KOPT-K1 (cell line): Measurements from ENCODE around the gene DTX3.

Source experiments
- H3K27ac ChIP-seq: fragments of 200-600 bp; sonication (generic); 2 replicates; pipeline ENCODE4 v1.5.1; 2016; ENCODE audit warnings: antibody characterized with exemption, mild to moderate bottlenecking, low read depth, low read length; ENCODE audit not compliant: poor library complexity, severe bottlenecking
- H3K36me3 ChIP-seq: fragments of 200-600 bp; sonication (generic); 2 replicates; pipeline ENCODE4 v1.5.1; 2017; ENCODE audit warnings: antibody characterized with exemption, mild to moderate bottlenecking, low read length, moderate library complexity; ENCODE audit not compliant: insufficient read depth
- H3K9me3 ChIP-seq: fragments of 200-600 bp; sonication (generic); 2 replicates; pipeline ENCODE4 v1.5.1; 2017; ENCODE audit warnings: antibody characterized with exemption, low read length, mild to moderate bottlenecking; ENCODE audit not compliant: insufficient read depth, poor library complexity, severe bottlenecking

Gene DTX3

DNA sequence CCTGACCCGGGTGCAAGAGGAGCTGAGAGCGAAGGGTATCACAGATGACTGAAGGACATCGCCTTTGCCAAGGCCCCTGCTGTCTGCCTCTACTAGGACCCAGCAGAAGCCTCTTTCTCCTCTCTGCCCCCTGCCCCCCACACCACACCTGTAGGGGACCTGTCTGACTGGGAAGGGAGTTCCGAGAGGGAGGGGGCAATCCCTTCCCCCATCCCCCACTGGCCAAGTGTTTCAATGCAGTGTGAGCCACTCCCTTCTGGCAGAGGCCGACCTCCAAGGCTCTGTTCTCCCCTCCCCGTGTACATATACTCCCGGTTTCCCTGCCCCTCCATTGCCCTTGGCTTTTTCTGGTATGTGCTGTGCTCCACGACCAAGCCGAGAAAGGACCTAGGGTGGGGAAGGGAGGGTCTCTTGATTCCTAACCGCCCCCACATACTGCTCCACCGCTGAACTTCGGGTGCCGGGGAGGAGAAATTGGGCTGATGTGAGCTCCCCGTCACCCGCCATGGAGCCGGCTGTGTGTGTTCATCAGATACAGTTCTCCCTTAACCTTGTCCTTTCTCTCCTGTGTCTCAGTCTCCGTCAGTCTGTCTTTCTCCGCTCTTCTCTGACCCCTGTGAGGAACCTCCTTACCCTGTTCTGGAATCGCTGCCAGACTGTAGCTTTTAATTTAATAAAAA, 4.6 kb downstream of the DTX3 start:
- no peaks in the 10 kb centered on the region for H3K9me3 ChIP-seq
- H3K36me3 ChIP-seq, result peaks cover 16% of the 10 kb centered on the region; the same call in 1 of the 2 replicates
- H3K27ac ChIP-seq, result no peak overlapping the region

DNA sequence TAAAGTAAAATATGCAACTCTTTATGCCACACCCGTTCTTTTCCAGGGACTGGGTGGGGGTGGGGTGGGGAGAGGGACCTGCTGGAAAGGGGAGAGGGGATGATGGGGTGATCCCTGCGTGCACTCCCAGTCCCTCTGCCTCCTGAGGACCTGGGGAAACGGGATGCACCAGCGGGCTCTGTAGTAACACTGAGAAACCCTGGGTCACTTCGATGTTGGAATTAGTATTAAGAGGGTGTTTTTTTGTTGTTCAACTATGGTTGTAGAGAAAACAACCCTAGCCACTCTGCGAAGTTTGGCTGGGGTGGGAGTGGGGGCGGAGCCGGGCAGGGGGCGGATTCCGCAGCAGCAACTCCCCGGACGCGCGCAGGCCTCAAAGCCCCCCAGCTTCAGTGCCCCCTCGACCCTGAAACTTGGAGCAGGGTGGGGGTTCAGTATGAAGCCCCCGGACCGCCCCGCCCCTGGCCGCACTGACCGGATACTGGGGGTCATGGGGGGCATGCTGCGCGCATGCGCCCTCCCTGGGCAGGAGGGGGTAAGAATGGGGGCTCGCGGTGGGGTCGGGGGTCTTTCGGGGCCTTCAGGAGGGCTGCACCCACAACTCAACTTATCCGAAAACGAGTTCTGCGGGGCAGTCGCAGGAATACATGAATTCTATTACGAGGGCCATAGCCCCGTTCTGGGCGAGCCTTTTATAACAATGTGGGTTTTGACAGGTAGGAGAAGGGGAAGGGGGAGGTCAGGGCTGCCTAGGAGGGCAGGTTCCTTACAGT, 5.3 kb downstream of the DTX3 start:
- Histone ChIP-seq H3K9me3 (no peaks in the 10 kb centered on the region), H3K36me3 (peaks cover 16% of the 10 kb centered on the region; the same call in 1 of the 2 replicates), H3K27ac (no peak overlapping the region)

DNA sequence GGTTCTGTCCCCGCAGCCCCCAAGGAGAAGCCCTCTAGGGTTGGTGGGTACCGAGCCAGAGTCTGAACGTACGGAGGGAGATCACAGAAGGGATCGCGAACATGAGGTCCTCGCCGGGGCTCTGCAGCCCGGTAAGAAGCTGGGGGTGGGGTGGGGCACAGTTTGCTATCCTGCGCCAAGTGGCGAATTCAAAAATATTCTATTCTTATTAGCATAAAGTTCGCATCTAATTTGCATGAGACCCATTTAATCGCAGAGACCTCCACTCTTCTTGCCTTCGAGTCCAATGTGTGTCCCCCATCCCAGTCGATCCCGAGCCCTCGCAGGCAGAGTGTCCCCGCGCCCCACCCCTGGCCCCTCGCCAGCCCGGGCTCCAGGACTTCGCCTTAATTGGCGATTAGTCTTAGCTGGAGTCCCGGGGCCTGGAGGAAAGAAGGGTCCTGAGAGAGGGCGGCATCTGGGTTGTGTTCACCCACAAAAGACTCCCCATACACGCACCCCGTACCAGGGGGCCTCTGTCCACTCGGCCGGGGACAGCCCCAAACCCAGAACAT, 6.0 kb downstream of the DTX3 start:
- H3K9me3 ChIP-seq, result no peaks in the 10 kb centered on the region
- H3K27ac ChIP-seq, result no peak overlapping the region
- H3K36me3 ChIP-seq, result peaks cover 16% of the 10 kb centered on the region; the same call in 1 of the 2 replicates

DNA sequence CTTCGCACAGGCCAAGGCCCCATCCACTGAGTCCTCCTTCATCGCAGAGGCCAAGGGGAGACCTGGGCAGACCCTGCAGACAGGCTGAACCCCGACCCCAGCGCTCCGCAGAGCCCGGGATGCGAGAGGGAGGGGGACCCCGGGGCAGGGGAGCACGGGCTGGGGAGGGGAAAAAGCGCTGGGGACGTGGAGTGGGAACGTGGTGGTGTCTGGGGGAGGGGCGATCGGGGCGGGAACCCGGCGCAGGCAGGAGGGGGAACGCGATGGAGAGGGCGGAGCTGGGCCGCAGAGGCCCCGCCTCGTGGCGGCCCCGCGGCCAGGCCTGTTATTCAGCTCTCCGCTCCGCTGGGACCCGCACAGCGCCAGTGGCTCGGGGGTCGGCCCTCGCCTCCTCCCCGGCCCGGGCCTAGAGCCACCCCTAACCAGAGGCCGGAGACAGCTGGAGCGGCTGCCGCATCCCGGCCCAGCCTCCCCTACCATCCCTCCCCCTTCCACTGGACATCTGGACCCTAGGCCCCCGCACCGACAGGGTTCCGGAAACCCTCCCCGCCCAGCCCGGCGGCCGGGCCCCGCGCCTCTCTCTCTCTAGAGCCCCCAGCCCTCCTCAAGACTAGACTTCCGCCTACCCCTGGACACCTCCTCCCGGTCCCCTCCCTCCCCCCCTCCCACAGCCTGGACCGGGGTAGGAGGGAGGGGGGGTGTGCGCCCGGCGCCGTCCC, 6.6 kb downstream of the DTX3 start, which contains the start of gene ARHGEF25:
Gene ARHGEF25 (plus strand): TSS at position 328 of the 719 bp plus-strand sequence. CDS start 460 bp downstream, outside the sequence.
- H3K9me3 ChIP-seq, result no peaks in the 10 kb centered on the region
- H3K27ac ChIP-seq, result no peak within 1 kb of the TSS
- H3K36me3 ChIP-seq, result peaks cover 16% of the 10 kb centered on the region; the same call in 1 of the 2 replicates

DNA sequence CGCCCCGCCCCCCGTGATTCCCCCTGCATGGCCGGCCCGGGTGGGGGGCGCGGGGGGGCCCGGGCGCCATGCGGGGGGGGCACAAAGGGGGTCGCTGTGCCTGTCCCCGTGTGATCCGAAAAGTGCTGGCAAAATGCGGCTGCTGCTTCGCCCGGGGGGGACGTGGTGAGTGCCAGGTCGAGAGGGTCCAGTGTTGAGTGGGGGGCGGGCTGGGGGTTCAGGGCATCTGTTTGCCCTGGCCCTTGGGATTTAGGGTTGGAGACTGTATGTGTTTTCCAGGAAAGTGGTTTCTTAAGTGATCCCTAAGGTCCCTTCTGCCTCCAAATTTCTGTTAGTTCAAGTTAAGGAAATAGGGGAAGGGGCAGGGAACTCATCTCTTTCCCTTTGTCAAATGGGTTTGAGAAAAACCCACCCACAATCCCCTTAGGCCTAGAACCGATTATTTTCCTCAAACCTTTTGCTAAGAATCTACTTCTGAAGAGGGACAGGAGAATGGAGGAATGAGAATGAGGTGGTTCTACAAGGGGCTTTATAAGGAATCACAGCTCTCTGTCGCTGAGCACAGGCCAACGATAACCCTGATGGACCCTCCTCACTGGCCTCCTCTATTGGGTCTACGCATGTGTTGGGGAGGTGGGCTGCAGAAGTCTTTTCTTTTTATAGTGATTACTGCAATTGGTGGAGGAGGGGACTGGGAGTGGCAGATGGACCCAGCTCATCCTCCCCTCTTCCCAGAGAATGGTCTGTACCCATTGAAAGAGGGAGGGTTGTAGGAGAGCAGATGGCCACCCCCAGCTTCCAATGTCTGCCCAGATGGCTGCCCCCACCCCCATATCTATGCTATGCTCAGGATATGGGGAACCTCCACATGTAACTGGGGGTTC, 7.4 kb downstream of the DTX3 start:
- Histone ChIP-seq H3K9me3 (no peaks in the 10 kb centered on the region), H3K36me3 (peaks cover 16% of the 10 kb centered on the region; the same call in 1 of the 2 replicates), H3K27ac (no peak overlapping the region)

DNA sequence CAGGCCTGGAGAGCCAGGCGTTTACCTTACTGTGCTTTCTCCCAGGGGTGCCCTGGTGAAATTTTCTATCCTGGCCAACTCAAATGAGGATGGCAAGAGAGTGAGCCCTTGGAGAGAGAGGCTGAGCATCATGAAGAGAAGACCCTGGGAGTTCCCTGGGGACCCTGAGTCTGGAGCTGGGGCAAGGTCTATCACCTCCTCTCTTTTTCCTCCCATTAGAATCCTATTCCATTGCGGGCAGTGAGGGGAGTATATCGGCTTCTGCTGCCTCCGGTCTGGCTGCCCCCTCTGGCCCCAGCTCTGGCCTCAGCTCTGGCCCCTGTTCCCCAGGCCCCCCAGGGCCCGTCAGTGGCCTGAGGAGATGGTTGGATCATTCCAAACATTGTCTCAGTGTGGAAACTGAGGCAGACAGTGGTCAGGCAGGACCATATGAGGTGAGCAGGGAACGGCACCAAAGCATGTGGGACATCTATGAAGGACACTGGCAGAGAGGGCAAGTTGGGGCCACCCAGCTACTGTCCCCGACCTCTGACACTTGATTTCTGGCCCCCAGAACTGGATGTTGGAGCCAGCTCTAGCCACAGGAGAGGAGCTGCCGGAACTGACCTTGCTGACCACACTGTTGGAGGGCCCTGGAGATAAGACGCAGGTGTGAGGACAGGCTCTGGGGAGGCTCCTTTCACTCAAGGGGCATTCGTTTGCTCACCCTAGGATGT, 8.2 kb downstream of the DTX3 start:
- Histone ChIP-seq H3K36me3 (peaks cover 16% of the 10 kb centered on the region; the same call in 1 of the 2 replicates), H3K27ac (no peak overlapping the region), H3K9me3 (no peaks in the 10 kb centered on the region)

DNA sequence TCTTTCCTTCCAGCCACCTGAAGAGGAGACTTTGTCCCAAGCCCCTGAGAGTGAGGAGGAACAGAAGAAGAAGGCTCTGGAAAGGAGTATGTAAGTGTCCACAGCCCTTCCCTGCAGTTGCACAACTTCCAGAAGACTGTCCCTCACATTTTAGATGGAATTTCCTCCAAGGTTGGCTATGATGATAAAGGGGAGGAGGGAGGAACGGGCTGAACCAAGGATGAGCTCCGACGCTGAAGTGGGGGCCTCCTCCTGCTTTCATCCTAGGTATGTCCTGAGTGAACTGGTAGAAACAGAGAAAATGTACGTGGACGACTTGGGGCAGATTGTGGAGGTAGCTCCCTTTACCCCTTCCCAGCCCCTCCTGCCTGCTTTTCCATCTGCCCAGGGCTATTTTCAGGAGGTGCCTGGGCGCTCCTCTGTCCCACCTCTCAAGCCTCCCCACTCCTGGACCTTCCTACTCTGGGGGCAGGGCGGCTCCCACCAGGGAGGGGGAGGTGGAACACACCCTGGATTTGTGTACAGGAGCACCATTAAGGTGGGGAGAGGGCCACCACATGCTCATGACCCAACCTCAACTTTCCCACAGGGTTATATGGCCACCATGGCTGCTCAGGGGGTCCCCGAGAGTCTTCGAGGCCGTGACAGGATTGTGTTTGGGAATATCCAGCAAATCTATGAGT, 8.9 kb downstream of the DTX3 start:
- no peaks in the 10 kb centered on the region for H3K9me3 ChIP-seq
- no peak overlapping the region for H3K27ac ChIP-seq
- peaks cover 9% of the 10 kb centered on the region; the same call in 1 of the 2 replicates for H3K36me3 ChIP-seq

DNA sequence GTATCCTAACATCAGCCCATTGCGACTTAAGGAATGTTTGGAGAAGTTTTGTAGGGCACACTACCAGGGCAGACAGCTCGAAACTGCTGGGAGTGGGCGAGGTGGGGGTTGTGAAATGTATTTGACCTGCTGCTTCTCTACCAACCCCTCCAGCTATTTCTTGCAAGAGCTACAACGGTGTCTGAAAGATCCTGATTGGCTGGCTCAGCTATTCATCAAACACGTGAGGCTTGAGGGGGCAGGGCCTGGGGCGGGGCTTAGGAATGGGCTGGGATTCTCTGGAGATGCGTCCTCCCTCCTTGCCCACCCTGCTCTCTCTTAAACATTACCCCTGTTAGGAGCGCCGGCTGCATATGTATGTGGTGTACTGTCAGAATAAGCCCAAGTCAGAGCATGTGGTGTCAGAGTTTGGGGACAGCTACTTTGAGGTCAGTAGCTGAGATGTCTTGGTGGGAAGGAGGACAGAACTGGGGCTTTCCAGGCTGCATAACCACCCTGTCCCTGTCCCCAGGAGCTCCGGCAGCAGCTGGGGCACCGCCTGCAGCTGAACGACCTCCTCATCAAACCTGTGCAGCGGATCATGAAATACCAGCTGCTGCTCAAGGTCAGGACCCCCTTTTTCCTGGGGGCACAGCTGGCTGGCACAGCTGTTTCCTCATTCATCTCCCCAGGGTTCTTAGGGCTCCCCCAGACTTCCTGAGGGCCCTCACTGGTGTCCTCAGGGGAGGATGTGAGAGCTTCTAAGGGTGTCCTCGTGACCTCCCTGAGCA, 9.7 kb downstream of the DTX3 start:
- no peaks in the 10 kb centered on the region for H3K9me3 ChIP-seq
- no peak overlapping the region for H3K27ac ChIP-seq
- H3K36me3 ChIP-seq, result peaks cover under 1% of the 10 kb centered on the region; the same call in 1 of the 2 replicates

DNA sequence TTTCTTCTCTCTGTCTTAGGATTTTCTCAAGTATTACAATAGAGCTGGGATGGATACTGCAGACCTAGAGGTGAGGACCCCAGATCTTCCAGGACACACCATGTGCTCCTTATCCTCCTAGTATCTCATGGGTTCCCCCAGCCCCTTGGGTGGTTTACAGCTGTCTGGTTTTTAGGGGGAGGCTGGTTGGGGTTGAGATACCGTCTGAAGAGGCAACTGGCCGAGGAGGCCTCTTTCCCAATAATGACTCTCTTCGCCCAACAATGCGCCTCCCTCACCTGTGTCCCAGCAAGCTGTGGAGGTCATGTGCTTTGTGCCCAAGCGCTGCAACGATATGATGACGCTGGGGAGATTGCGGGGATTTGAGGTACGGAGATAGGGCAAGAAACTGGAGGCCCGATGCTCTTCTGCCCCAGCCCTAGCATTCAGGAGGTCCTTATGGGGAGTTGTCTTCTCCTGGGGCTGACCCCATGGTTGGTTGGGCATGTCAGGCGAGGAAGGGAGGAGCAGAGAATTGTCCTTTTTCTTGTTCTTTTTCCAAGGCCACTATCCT, 10.4 kb downstream of the DTX3 start:
- no peaks in the 10 kb centered on the region for H3K9me3 ChIP-seq
- no peaks in the 10 kb centered on the region for H3K36me3 ChIP-seq
- H3K27ac ChIP-seq, result no peak overlapping the region

DNA sequence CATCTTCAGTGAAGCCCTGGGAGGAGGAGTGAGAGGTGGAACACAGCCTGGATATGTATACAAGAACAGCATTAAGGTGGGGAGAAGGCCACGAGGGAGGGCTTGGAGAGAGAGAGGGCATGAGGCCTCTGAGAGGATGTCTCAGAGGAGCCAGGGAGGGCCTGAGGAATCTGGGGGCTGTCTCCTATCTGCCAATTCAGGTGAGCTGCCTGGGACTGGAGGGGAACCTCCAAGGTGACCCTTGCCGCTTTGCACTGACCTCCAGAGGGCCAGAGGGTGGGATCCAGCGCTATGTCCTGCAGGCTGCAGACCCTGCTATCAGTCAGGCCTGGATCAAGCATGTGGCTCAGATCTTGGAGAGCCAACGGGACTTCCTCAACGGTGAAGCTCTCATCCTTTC, 11.0 kb downstream of the DTX3 start:
- Histone ChIP-seq H3K9me3 (no peaks in the 10 kb centered on the region), H3K27ac (no peak overlapping the region), H3K36me3 (no peaks in the 10 kb centered on the region)

DNA sequence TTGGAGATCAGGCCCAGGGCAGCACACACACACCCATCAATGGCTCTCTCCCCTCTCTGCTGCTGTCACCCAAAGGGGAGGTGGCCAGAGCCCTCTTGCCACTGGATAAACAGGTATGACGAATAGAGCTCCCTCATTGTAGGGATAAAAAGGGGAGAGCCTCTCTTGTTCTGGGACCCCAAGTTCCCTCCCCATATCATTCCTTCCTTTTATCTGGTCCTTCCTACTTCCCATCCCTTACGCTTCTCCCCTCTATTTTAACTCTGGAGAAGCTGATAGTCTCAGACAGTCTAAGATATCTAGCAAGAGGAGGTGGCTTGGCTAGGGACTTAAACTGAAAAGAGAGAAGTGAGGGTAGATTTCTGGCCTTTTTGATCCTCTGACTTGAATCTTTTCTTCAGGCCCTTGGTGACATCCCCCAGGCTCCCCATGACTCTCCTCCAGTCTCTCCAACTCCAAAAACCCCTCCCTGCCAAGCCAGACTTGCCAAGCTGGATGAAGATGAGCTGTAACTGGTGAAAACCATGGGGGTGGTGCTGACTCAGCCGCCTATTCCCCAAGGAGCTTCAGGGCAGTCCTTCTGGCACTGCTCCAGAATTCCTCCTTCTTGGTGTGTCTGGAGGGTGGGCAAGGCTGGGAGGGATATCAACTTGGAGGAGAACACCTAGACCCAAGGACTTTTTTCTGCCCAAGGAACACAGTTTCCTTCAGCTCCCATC, 11.9 kb downstream of the DTX3 start:
- Histone ChIP-seq H3K9me3 (no peaks in the 10 kb centered on the region), H3K36me3 (no peaks in the 10 kb centered on the region), H3K27ac (no peak overlapping the region)

DNA sequence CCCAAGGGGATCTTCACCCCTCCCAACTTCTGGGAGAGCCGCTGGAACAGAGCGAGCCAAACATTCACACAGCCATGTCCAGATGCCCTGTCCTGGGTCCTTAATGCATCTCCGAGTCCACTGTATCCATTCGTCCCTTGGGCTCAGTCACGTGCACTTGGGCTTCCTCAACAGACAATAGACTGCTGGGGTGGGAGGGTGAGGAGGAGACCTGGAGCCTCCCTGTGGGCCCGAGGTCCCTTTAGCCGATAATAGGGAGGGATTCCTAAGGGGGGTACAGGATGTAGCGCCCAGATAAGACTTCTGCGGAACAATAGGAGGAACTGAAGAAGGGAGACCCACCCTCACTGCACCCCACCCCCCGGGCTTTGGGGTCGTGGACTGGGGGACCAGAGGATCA, 13.3 kb downstream of the DTX3 start:
- H3K9me3 ChIP-seq, result no peaks in the 10 kb centered on the region
- H3K36me3 ChIP-seq, result no peaks in the 10 kb centered on the region
- H3K27ac ChIP-seq, result no peak overlapping the region
